ENCODE results near the gene CASP8.
A peak's percentile ranks its signal among the peaks of the same experiment; 100 is the strongest.

CASP8 gene

DNA sequence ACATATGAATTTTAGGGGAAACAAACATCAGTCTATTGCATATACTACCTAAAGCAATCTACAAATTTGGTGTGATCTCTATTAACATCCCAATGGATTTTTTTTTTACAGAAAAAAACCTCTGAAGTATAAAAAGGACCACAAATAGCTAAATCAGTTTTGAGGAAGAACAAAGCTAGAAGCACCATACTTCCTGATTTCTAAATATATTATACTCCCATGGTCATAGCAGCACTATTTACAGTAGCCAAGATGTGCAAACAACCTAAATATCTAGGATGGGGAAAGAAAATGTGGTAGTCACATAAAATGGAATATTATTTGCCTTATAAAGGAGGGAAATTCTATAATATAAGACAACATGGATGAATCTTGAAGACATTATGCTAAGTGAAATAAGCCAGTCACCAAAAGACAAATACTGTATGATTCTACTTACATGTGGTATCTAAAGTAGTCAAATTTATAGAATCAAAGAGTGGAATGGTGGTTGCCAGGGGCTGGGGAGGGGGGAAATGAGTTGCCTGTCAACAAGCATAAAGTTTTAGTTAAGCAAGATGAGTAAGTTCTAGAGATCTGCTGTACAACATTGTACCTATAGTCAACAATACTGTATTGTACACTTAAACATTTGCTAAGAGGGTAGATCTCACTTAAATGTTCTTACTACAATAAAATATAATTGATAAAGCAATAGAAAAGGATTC is 17.6 kb upstream of the CASP8 start:
- no peak for DNase-seq

DNA sequence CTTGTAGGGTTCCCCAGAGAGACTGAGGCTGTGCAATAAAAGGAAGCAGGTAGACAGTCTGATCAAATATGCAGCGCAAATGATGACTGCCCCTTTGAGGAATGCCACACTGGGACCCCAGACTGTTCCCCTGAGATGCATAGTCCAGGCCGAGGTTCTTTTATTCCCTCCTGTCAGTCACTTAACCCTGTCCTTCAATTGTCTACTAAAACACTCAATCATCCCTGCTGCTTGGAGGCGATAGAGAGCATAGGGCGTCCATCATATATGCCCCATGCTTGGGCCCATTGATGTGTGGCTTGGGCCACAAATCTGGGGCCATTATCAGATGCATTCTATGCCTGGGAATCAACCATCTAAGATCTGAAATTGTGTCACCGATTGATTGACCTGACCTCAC is 15.5 kb upstream of the CASP8 start:
- no peak for DNase-seq

DNA sequence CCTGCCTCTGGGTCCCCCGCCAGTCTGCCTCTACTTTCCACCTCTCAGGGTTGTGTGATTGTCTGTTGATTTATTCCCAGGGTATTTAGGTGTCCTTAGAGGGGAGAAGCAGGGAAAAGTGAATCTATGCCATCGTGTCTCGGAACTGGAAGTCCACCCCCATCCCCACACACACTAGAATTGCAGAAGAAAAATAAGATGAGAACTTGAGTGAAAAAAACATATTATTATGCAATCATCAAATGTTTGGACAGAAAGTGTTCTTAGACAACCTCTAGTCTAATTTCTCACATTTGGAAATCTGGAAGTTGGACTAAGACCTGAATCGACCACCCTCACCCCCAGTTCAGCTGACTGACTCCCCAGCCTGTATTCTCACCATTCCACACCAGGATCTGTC is 14.1 kb upstream of the CASP8 start:
- DNase-seq = no peak

DNA sequence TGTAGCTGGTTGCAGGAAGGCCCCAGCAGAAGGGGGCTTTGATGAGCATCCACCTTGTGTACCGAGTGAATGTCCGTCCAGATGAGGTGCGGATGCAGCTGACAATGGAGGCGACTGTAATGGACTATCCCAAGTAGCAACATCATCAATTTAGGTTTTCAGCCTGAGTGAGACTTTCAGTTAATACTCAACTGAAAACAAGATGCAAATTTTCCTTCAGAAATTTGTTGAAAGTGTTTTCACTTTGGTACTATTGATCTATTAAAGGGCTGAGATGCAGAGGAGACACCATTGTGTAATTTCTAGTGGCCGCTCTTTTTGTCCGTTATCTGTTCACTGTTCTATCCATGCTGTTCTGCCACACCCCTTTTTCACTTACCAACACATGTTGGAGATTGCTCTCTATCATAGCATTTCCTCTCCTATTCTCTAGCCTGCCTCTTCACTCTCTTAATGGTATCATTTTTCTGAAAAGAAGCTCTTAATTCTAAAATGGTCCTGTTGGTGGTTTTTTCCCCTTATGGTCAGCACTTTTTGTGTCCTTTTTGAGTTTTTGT is 12.0 kb upstream of the CASP8 start:
- no peak for DNase-seq

DNA sequence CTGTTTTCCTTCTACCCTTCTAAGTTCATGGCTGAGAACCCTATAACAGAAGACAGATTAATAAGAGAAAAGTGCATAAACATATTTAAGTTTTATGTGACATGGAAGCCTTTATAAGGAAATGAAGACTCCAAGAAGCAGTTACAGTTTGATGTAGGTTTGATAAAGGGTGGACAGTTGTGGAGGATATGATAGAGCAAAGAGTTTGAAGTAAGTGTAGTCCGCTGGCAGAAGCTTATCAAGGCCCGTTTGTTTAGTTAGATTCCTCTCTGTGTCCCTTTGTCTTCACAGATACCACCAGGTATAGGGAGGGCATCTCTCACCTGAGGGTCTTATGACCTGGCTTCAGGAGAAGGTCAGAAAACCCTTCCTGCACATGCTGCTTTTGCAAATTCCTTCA is 10.4 kb upstream of the CASP8 start:
- no peak for DNase-seq

DNA sequence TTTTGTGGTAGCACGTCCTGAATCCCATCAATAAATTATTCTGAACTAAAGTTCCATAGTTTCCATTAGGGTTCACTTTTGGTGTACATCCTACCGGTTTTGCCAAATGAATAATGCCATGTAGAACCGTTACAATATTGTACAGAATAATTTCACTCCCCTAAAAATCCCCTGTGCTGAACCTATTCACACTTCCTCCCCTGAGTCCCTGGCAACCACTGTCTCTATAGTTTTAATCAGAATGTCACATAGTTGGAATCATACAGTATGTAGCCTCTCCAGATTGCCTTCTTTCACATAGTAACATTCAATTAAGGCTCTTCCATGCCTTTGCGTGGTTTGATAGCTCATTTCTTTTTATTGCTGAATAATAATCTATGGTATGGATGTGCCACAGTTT is 9.6 kb upstream of the CASP8 start:
- DNase-seq = no peak

DNA sequence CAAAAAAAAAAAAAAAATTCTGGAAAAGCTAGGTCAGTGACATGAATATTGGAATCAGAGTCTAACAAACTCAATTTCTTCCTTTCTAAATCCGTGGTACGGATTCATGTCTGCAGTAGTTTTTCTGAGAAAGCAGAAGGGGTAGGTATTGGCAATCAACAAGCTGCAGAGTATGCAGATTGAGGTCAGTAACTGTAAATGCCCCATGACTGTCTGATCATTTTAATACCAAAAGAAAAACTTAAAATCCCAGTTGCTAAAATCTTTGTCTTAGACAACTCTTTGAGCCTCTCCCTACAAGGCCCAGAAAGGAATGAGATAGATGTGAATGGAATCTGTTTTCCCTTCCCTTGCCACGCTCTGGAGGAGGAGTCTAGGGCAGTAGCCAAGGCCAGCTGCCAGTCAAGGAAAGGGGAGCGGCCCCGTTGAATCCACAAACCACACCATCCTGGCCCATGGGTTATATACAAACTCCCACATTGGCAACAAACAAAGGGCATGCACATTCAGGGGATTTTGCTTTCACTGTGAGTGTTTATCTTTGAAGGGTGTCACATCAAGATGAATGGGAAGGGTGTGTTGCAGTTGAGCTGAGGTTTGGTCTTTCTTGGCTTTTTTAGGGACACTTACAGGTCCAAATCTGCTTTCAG is 6.1 kb upstream of the CASP8 start:
- no peak for DNase-seq

DNA sequence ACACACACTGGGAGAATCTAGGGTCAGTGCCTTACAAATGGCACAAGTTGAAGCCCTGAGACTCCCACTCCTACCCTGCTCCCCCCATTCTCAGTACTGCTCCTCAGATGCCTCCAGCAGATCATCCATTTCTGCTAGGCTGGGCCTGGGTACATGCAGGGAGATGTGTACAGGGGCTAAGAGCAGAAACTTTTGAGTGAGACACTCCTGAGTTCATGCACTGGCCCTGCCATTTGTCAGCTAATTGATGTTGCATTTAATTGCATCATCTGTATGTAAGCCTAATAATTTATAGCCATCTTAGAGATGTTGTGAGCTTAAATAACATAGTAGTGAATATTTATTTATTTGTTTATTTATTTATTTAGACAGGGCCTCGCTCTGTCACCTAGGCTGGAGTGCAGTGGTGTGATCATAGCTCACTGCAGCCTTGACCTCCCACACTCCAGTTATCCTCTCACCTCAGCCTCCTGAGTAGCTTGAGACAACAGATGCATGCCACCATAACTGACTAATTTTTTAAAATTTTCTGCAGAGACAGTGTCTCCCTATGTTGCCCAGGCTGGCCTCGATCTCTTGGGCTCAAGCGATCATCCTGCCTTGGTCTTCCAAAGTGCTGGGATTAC is 4.8 kb upstream of the CASP8 start:
- no peak for DNase-seq

DNA sequence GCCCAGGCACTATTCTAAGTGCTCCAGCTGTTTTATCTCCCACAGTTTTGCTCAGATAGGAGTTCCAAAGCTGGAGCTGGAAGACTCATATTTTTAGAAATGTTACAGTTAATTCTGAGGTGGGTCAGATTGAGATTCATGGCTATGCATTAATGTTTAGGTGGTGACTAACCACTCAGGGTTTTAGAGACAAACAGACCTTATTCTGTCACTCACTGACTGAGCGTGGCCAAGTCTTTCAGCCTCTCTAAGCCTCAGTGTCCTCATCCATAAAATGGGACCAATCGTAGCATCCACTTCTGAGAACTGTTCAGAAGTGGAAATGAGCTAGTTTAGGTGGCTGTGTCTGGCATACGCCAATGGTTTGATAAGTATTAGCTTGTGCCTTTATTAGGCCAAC is 4.3 kb upstream of the CASP8 start:
- no peak for DNase-seq

DNA sequence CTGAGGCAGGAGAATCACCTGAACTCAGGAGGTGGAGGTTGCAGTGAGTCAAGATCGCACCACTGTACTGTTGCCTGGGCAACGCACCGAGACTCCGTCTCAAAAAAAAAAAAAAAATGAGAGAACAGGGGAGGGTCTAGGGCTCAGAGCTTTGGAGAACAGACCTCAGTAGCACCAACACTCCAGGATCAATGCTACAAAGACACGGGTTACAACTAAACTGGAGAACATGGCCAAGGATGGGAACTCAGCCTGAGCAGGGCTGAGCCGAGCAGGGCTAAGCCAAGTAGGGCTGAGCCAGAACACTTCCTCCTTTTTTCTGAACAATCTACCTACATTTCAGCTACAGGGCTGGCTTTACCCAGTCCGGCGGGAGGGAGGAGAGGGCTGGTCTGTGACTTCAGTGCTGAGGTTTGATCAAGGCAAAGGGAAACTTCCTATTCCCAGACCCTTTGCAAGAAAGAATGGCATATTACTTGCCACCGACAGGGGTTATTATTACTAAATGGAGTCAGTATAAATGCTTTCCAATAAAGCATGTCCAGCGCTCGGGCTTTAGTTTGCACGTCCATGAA is 2.9 kb upstream of the CASP8 start:
- peak in 2 of 56 donors; percentile 17 to 22 for DNase-seq

DNA sequence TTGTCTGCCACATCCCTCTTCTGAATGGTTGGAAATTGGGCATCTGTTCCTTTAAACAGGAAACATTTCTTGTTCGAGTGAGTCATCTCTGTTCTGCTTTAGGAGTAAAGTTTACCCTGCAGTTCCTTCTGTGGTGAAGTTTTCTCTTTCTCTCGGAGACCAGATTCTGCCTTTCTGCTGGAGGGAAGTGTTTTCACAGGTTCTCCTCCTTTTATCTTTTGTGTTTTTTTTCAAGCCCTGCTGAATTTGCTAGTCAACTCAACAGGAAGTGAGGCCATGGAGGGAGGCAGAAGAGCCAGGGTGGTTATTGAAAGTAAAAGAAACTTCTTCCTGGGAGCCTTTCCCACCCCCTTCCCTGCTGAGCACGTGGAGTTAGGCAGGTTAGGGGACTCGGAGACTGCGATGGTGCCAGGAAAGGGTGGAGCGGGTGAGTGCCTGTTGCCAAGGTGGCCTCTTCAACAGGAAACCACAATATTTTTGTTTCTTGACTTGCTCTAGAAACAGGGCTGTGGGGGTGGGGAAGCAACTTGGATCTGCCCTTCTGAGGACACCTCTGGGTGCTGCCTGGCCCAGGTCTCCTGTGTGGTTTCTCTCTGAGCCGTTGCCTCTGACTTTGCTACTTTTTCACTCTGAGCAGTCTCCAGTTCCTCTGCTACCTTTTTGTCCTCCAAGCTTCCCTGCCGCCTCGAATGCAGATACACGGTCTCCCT is 2.2 kb upstream of the CASP8 start:
- peak in 1 of 56 donors; percentile 8 for DNase-seq

DNA sequence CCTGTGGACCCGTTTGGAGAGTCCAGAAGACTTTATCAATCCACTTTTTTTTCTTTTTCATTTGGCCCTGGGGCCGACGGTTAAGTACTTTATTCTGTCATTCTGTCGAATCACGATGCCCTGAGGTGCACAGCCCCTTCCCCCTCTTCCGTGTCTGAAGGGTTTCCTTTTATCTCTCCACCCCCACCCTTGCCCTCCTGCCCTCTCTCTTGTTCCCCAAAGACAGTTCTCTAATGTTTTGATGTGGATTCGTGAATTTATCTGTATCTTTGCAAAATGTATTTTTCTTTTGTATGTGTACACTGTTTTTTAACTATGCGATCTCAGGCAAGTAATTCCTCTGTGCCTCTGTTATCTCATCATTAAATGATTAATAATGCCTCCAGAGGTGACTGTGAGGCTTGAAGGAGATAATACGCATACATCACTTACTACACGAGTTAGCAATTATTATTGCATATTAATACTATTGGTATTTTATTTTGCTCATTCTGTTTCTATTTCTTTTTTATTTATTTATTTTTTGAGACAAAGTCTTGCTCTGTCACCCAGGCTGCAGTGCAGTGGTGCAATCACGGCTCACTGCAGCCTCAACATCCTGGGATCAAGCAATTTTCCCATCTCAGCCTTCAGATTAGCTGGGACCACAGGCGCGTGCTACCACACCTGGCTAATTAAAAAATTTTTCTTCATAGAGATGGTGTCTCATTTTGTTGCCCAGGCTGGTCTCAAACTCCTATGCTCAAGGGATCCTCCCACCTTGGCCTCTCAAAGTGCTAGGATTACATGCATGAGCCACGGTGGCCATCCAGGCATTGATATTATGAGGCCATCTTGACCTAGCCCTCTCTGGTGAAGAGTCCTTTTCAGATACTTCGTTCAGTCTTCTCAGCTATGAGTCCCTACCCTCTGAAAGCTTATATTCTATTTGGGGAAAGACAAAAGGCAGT is 1.4 kb upstream of the CASP8 start:
- no peak for DNase-seq

DNA sequence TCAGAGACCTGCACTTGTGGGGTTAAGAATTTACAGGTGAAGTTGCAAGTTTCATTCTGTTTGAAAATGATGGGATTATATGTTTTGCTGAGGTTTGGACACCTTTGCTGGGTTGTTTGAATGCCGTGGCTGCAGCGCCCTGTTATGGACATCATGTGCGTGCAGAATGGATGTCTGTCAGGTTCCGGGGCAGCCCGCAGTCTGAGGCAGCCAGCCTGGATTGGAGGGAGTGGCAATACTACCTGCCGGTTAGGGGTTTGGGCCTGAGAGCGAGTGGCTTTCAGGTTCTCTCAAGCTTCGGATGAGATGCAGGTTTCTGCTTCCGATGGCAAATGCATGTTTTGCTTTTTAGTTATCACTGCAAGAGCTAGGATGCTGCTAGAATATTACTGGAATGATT is 1.1 kb downstream of the CASP8 start:
- DNase-seq = no peak

DNA sequence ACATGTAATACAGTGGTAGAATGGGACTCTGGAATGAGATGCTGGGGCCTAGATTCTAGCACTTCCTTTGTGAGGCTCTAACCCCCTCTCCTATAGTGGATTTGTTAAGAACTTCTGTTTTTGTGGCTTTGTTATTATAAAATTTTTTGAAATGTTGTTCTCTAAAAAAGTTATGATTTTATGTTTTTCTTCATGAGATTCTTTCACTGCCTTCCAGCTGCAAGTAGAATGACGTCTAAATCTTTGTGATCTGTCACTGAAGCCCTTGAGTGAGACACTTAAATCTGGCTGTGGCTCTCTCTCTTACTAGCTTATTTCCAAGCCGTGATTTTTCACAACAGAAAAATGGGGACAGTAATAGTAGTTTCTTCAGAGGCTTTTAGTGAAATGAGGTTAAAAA is 1.6 kb downstream of the CASP8 start:
- no peak for DNase-seq

DNA sequence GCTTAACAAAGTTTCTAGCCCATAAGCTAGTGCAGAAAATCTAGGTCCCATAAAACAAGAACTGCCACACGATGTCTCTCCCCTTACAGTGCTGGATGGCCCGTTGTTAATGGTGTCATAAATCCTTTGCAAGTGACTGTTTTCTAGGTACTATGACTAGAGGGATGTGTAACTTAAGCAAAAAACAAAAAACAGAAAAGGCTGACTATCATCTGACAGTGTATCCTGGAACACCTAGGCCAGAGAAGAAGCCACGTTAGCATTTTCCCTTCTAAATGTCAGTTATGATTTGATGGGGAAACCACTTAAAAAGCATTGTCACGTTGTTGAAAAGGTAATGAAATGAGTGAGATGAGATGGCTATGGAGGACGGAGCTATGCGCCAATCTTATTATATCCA is 2.4 kb downstream of the CASP8 start:
- DNase-seq = no peak

DNA sequence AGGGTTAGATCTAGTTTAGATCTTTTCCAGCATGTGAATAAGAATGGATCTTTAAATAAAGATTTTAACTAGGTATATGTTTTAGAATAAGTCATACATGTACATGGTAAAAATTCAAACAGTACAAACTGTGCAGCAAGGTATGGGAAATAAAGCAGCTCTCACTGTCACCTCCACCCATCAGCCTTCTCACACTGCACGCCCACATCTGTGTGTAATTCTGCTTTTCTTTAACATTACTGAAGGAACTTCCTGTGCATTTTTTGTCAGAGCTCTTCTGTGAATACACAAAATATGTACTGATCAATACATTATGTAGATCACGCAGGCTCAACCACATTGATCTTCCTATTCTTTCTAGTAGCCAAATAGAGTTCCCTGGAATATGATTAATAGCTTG is 3.4 kb downstream of the CASP8 start:
- DNase-seq = no peak

DNA sequence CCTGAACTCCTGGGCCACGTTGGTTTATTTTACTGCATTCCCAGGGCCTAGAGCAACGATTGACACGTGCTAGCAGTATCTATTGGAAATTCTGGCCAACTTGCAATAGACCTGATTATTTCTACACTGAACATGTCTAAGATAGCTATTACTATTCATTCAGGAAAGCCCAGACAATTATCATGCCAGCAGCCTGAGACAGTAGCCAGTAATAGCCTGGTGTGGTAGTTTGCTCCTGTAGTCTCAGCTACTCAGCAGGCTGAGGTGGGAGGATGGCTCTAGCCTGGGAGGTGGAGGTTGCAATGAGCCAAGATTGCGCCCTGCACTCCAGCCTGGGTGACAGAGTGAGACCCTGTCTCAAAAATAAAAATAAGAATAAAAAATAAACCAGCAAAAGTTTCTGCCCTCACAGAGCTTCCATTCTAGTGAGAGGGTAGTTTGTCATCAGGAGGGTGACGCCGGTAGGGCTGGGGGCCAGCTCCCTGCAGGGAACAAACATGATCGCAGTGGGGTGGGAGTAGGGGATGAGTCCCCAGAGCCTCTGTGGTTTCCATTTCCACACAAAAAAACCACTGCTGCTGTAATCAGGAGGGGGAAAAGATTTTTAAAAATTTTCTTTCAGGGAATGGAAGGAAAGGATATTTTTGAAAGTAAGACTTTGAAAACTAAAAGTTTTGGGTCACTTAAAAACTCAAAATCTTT is 4.3 kb downstream of the CASP8 start:
- DNase-seq = no peak

DNA sequence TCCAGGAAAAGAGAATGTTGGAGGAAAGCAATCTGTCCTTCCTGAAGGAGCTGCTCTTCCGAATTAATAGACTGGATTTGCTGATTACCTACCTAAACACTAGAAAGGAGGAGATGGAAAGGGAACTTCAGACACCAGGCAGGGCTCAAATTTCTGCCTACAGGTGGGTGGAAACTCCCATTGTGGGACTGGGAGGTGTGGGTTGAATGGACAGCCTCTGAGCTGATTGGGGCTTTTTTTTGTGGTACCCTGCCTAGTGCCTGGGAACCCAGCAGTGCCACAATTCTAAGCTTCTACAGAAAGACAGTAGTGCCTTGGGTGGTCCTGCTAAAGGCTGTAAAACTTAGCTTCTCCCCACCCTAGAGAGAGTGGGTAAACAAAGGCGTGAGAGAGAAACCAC is 6.3 kb downstream of the CASP8 start:
- DNase-seq = no peak

DNA sequence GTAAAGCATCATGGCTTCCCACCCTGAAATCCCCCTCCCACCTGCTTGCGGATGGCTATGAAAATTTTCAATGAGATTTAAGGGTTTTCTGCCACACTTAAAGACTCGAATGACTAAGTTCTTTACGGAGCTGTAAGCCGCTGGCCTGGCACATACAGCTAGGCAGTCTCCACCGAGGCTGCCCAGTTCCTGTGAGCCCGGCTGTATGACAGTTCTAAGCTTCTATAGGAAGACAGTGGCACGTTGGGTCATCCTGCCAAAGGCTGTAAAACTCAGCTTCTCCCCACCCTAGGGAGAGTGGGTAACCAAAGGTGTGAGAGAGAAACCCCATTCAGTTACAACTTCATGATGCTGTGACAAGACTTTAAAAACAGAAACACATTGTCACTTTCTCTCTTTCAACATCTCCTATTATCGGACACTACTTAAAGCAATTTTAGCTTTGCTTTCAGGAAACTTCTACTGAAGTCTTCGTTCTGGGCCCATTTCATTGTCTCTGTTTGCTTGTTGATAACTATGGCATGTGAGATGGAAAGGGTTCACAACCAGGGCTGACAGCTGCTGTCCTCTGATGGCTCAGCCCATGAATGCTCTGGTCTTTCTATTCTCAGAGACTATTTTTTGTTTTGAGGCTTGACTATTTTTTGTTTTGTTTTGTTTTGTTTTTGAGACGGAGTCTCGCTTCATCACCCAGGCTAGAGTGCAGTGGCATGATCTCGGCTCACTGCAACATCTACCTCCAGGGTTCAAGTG is 7.1 kb downstream of the CASP8 start:
- DNase-seq = no peak

Measured in amygdala (tissue), 56 donors.